ENCODE measurements around the gene RARRES1. TPM values are rescaled to one million over a fixed set of nuclear protein-coding genes. Genes with fewer than 3 reads are reported as not detected.

The RARRES1 gene
- total RNA-seq, 1 experiment from 2014 or later, result 1.3 TPM

- peak overlapping the region; percentile 67 to 84 for H3K4me3 ChIP-seq (ENCODE audit: low read depth in 2 of 2, low read length in 2 of 2)
- no peaks in the 10 kb centered on the region for H3K9me3 ChIP-seq (ENCODE audit: control insufficient read depth, insufficient read depth, low read depth, low read length)
- no peak for ATAC-seq
- in situ Hi-C loops (cut with HindIII; ENCODE audit: low pct_unique_long_range_greater_than_20kb, low sequenced_read_pairs) (no loop called here), intact Hi-C loops (cut with micrococcal nuclease; ENCODE audit: unreplicated experiment) (loop anchor here (1.0 kb wide), 1 partner anchor 117 kb away; no protein-coding TSS in a partner anchor)
- ChIA-PET CTCF (interaction anchor here (0.6 to 1.0 kb wide), 5 partner anchors 12 to 117 kb away, joined by 3 to 7 read pairs (median 4); no protein-coding TSS in a partner anchor), POLR2A (interaction anchor here (1.0 to 1.2 kb wide), 2 partner anchors 51 to 118 kb away, joined by 6 to 7 read pairs; no protein-coding TSS in a partner anchor)
- no peaks in the 10 kb centered on the region for H3K27me3 ChIP-seq (ENCODE audit: control insufficient read depth, insufficient read depth, low read length)
- DNase-seq (ENCODE audit: low read depth, low spot score), result peak; percentile 12
- peaks cover 47% of the 10 kb centered on the region for H3K4me1 ChIP-seq (ENCODE audit: control insufficient read depth, insufficient read depth, low read length)
- TF ChIP-seq POLR2AphosphoS5 (IDR thresholded peaks at IDR 0.05; ENCODE audit: low read depth, low read length) (no peak), REST (IDR thresholded peaks at IDR 0.05; ENCODE audit: insufficient read depth in 1 of 2, low read depth in 2 of 2, low read length in 1 of 2) (no peak)
- peaks cover 34% of the 10 kb centered on the region for H3K36me3 ChIP-seq (ENCODE audit: control insufficient read depth, insufficient read depth, low read length)
- BruUV-seq (replicated peaks), result no TSS peak
- peak overlapping the region; percentile 89 for H3K27ac ChIP-seq (ENCODE audit: low read length)
Measured at GRCh38 chr3:158671821-158672214, 60.4 kb downstream of the RARRES1 start.

DNA sequence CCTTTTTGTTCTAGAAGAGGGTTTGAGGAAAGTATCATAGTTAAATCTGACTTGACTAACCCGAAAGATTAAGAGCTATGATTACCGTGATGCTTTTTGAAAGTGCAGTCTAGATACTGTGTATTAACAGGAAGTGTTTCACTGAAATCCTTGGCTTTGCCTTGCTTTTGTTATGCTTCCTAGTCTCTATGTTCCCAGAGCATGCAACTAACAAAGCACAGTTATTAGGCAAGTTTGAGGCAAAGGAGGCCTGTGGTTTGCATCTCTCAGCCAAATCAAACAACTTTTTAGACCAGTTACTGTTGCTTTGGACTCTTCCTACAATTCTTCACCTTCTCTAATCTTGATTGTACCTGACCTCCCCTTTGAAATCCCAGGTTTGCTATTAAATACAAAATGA lies 63.8 kb downstream of the RARRES1 start:
- Histone ChIP-seq H3K4me3 (ENCODE audit: low read depth in 2 of 2, low read length in 2 of 2) (peak overlapping the region; percentile 38 to 67), H3K4me1 (ENCODE audit: control insufficient read depth, insufficient read depth, low read length) (peaks cover 66% of the 10 kb centered on the region), H3K9me3 (ENCODE audit: control insufficient read depth, insufficient read depth, low read depth, low read length) (no peaks in the 10 kb centered on the region), H3K27me3 (ENCODE audit: control insufficient read depth, insufficient read depth, low read length) (no peaks in the 10 kb centered on the region), H3K27ac (ENCODE audit: low read length) (peak overlapping the region; percentile 89), H3K36me3 (ENCODE audit: control insufficient read depth, insufficient read depth, low read length) (peaks cover 59% of the 10 kb centered on the region)
- CTCF ChIA-PET, result no interaction called here
- in situ Hi-C loops (cut with HindIII; ENCODE audit: low pct_unique_long_range_greater_than_20kb, low sequenced_read_pairs), result no loop called here
- TF ChIP-seq SIN3A (IDR thresholded peaks at IDR 0.05; ENCODE audit: borderline replicate concordance, insufficient read depth, low read depth, low read length), result no peak
- TF ChIP-seq REST (IDR thresholded peaks at IDR 0.05; ENCODE audit: insufficient read depth in 1 of 2, low read depth in 2 of 2, low read length in 1 of 2), result no peak
- TF ChIP-seq TCF7L2 (IDR thresholded peaks at IDR 0.05; ENCODE audit: low read depth, low read length), result no peak
- TF ChIP-seq POLR2AphosphoS5 (IDR thresholded peaks at IDR 0.05; ENCODE audit: low read depth, low read length), result no peak
- TF ChIP-seq, protein P1, sequence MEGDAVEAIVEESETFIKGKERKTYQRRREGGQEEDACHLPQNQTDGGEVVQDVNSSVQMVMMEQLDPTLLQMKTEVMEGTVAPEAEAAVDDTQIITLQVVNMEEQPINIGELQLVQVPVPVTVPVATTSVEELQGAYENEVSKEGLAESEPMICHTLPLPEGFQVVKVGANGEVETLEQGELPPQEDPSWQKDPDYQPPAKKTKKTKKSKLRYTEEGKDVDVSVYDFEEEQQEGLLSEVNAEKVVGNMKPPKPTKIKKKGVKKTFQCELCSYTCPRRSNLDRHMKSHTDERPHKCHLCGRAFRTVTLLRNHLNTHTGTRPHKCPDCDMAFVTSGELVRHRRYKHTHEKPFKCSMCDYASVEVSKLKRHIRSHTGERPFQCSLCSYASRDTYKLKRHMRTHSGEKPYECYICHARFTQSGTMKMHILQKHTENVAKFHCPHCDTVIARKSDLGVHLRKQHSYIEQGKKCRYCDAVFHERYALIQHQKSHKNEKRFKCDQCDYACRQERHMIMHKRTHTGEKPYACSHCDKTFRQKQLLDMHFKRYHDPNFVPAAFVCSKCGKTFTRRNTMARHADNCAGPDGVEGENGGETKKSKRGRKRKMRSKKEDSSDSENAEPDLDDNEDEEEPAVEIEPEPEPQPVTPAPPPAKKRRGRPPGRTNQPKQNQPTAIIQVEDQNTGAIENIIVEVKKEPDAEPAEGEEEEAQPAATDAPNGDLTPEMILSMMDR (IDR thresholded peaks at IDR 0.05), result no peak
- no peak for DNase-seq (ENCODE audit: low read depth, low spot score)
- POLR2A ChIA-PET, result no interaction called here
- ATAC-seq, result no peak
- BruUV-seq (replicated peaks), result no TSS peak
- intact Hi-C loops (cut with micrococcal nuclease; ENCODE audit: unreplicated experiment), result no loop called here
